T-cell (primary cell): ENCODE data around the gene DCLK2. TPM values are rescaled to one million over a fixed set of nuclear protein-coding genes. Genes with fewer than 3 reads are reported as not detected.

Experiments used
- ATAC-seq, 4 experiments: fragments of 200-7000 bp in 3 of 4; fragments of 150-1000 bp in 1 of 4; cut with Tn5 transposase; replicated peaks in 1 of 4; 1 replicate in 3 of 4; 2 replicates in 1 of 4; pipeline ENCODE4 v1.10.0; 2021; ENCODE audit warnings: moderate library complexity in 3 of 4, mild to moderate bottlenecking in 2 of 4, moderate number of reproducible peaks in 1 of 4
- CTCF ChIA-PET, 2 donors: fragments of 300-600 bp; sonication (Branson Sonifier 250); formaldehyde crosslinking; loops; one replicate each; lab custom pipeline; 2022; ENCODE audit warnings: antibody characterized with exemption in 2 of 2; lab: Charles Lee
- POLR2A ChIA-PET, 2 donors: fragments of 300-600 bp; sonication (Branson Sonifier 250); formaldehyde crosslinking; loops; one replicate each; lab custom pipeline; 2022; ENCODE audit warnings: antibody characterized with exemption in 2 of 2; lab: Charles Lee
- DNase-seq, 35 experiments: peaks; one replicate each; pipeline versions ENCODE4 v3.0.0 to v3.0.0-alpha.2; 2013 to 2023
- H3K27ac ChIP-seq: one replicate; pipeline ENCODE4 v1.5.1; 2013; ENCODE audit warnings: low read length
- H3K27me3 ChIP-seq, 2 experiments: replicated peaks in 1 of 2; 1 replicate in 1 of 2; 2 replicates in 1 of 2; pipeline versions ENCODE4 v1.6.1 to v1.7.0; 2013; ENCODE audit warnings: low read length in 1 of 2, mixed read lengths in 1 of 2; ENCODE audit not compliant: control insufficient read depth in 2 of 2, insufficient read depth in 2 of 2; ENCODE audit errors: extremely low read depth in 1 of 2
- H3K36me3 ChIP-seq, 2 donors: 1 replicate in 1 of 2; 2 replicates in 1 of 2; pipeline versions ENCODE4 v1.6.1 to v1.7.0; 2013; ENCODE audit warnings: low read length in 1 of 2; ENCODE audit not compliant: control insufficient read depth in 2 of 2, insufficient read depth in 1 of 2; ENCODE audit errors: extremely low read depth in 1 of 2
- H3K4me1 ChIP-seq, 2 experiments: 1 replicate in 1 of 2; 2 replicates in 1 of 2; pipeline versions ENCODE4 v1.6.1 to v1.7.0; 2013; ENCODE audit warnings: low read length in 2 of 2, mixed read lengths in 1 of 2; ENCODE audit not compliant: insufficient read depth in 2 of 2, control insufficient read depth in 1 of 2; ENCODE audit errors: extremely low read depth in 1 of 2
- H3K4me3 ChIP-seq, 2 donors: 1 replicate in 1 of 2; 2 replicates in 1 of 2; pipeline versions ENCODE4 v1.5.1 to v1.7.0; 2013; ENCODE audit warnings: mild to moderate bottlenecking in 2 of 2, low read length in 1 of 2, moderate library complexity in 1 of 2; ENCODE audit not compliant: control insufficient read depth in 1 of 2; ENCODE audit errors: extremely low read depth in 1 of 2
- H3K9me3 ChIP-seq: 2 replicates; pipeline ENCODE4 v1.7.0; 2013
- H3K27ac Mint-ChIP-seq, 2 donors: one replicate each; pipeline ENCODE4 v1.8.0; 2020 to 2021; ENCODE audit warnings: mild to moderate bottlenecking in 2 of 2, mixed read lengths in 2 of 2
- H3K27me3 Mint-ChIP-seq, 2 donors: one replicate each; pipeline ENCODE4 v1.8.0; 2021 to 2022; ENCODE audit warnings: mixed read lengths in 2 of 2
- H3K36me3 Mint-ChIP-seq: one replicate; pipeline ENCODE4 v1.8.0; 2021; ENCODE audit warnings: mixed read lengths
- H3K4me1 Mint-ChIP-seq, 3 donors: one replicate each; pipeline ENCODE4 v1.8.0; 2020 to 2022; ENCODE audit warnings: mixed read lengths in 3 of 3, mild to moderate bottlenecking in 1 of 3
- H3K4me3 Mint-ChIP-seq, 3 donors: one replicate each; pipeline ENCODE4 v1.8.0; 2020 to 2022; ENCODE audit warnings: mild to moderate bottlenecking in 3 of 3, mixed read lengths in 3 of 3, moderate library complexity in 3 of 3
- H3K9me3 Mint-ChIP-seq, 3 donors: one replicate each; pipeline ENCODE4 v1.8.0; 2020 to 2022; ENCODE audit warnings: mixed read lengths in 3 of 3
- WGBS: methylation state at CpG from one replicate; pipeline ENCODE4 v1.1.5; 2013; ENCODE audit warnings: missing lambda C conversion rate; ENCODE audit not compliant: insufficient coverage; 5-methylcytosine and 5-hydroxymethylcytosine counted together
- total RNA-seq, 35 experiments: library from RNA in 6 of 35; stranded (reverse) in 6 of 35; fragments of 120-200 nt in 1 of 35; gene quantifications; one replicate each; pipeline versions ENCODE4 v1.2.1 to v1.2.4 and lab custom pipeline; 2013 to 2026

DCLK2 gene
- total RNA-seq, 5 donors from 2014 or later (not counting 1 experiment from before 2014, with no cell fraction given) = 0.10 to 0.35 (median 0.15) TPM; not detected in 2

DNA sequence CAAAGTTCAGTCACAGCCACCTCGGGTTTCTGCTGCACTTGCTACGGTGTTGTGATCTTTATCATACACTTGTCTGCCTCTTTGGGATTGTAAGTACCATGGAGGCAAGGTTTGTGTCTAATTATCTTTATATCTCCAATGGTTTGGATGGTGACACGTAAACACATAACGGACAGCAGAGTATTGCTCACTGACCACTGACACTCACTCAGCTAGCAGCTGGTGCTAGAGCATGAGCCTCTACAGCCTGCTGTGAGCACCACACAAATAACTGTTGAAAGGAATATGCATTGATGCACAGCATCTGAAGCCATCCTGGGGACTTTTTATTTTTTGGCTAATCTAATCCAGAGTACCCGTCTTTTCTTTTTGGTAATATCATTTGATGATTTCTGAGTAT lies 156.0 kb downstream of the DCLK2 start:
- no peak overlapping the region for H3K4me3 Mint-ChIP-seq
- no peaks in the 10 kb centered on the region for H3K4me1 Mint-ChIP-seq
- ATAC-seq (no peak), DNase-seq (no peak)
- peaks cover 0 to 4% of the 10 kb centered on the region in 2 experiments for H3K27me3 ChIP-seq
- H3K27me3 Mint-ChIP-seq = peaks cover 17 to 25% of the 10 kb centered on the region in 2 donors
- H3K4me3 ChIP-seq = no peak overlapping the region
- H3K9me3 Mint-ChIP-seq = no peaks in the 10 kb centered on the region
- ChIA-PET POLR2A (no interaction called here), CTCF (no interaction called here)
- H3K4me1 ChIP-seq = no peaks in the 10 kb centered on the region
- H3K9me3 ChIP-seq = no peaks in the 10 kb centered on the region
- no peak overlapping the region for H3K27ac Mint-ChIP-seq
- H3K27ac ChIP-seq = no peak overlapping the region
- H3K36me3 ChIP-seq = no peaks in the 10 kb centered on the region
- WGBS = no CpG with 5 or more reads among the region's 5 CpGs
- H3K36me3 Mint-ChIP-seq = no peaks in the 10 kb centered on the region

- WGBS = no CpG with 5 or more reads among the region's 5 CpGs
- DNase-seq (no peak), ATAC-seq (no peak)
- CTCF ChIA-PET = no interaction called here
- H3K27me3 ChIP-seq = peaks cover 0 to 4% of the 10 kb centered on the region in 2 experiments
- no peaks in the 10 kb centered on the region for H3K36me3 Mint-ChIP-seq
- H3K27ac Mint-ChIP-seq = no peak overlapping the region
- H3K9me3 Mint-ChIP-seq = no peaks in the 10 kb centered on the region
- H3K4me1 Mint-ChIP-seq = no peaks in the 10 kb centered on the region
- H3K4me1 ChIP-seq = no peaks in the 10 kb centered on the region
- H3K4me3 ChIP-seq = no peak overlapping the region
- no peak overlapping the region for H3K27ac ChIP-seq
- POLR2A ChIA-PET = no interaction called here
- no peaks in the 10 kb centered on the region for H3K9me3 ChIP-seq
- H3K36me3 ChIP-seq = no peaks in the 10 kb centered on the region
- no peak overlapping the region for H3K4me3 Mint-ChIP-seq
- H3K27me3 Mint-ChIP-seq = peaks cover 17 to 23% of the 10 kb centered on the region in 2 donors
These were observed 157.1 kb downstream of the DCLK2 start for GRCh38 chr4:150235317-150235716.

GRCh38 chr4:150235808-150236271 lies 157.6 kb downstream of the DCLK2 start:
- 67% methylated on average over 3 of the region's 6 CpGs for WGBS
- CTCF ChIA-PET = no interaction called here
- Mint-ChIP-seq H3K27ac (no peak overlapping the region), H3K36me3 (no peaks in the 10 kb centered on the region), H3K27me3 (peaks cover 17 to 23% of the 10 kb centered on the region in 2 donors), H3K9me3 (no peaks in the 10 kb centered on the region), H3K4me3 (no peak overlapping the region), H3K4me1 (no peaks in the 10 kb centered on the region)
- Histone ChIP-seq H3K27ac (no peak overlapping the region), H3K4me3 (no peak overlapping the region), H3K36me3 (no peaks in the 10 kb centered on the region), H3K9me3 (no peaks in the 10 kb centered on the region), H3K27me3 (peaks cover 0 to 4% of the 10 kb centered on the region in 2 experiments), H3K4me1 (no peaks in the 10 kb centered on the region)
- DNase-seq = no peak
- ATAC-seq = no peak
- POLR2A ChIA-PET = no interaction called here

GRCh38 chr4:150236626-150237025 lies 158.4 kb downstream of the DCLK2 start:
- H3K36me3 Mint-ChIP-seq = no peaks in the 10 kb centered on the region
- POLR2A ChIA-PET = no interaction called here
- no peak overlapping the region for H3K27ac Mint-ChIP-seq

DNA sequence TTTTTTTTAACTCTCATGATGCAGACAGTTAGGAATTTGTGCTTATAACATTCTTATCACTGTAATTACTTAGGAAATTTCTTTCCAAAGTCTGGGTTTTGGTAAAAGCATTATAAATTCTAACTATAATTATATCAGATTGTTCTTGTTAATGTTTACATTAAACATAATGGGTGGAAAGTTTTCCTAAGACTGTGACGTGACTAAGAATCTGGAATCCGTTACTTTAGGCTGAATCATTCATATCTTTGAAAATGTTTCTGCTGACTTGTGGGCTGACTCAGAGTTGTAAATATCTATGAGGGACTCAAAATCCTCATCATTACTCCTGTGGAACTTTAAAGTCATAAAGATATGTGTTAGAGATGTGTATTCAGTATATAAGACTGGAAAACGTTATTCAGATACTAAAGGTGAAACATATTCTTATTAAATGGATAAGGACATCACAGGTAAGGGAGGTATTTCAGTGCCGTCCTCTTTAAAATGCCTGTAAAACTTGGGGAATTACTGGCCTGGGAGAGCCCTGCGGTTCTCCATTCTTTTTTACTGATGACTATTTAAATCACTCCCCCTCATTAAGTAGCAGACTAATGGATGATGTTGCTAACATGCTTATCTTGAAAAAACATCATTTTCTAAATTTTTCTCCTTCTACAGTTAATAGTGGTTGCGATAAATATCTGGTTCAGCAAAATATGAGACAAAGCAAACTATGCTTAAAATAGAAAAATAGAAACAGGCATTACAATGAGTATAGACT lies 159.0 kb downstream of the DCLK2 start:
- Histone ChIP-seq H3K4me3 (no peak overlapping the region), H3K27me3 (peaks cover 0 to 4% of the 10 kb centered on the region in 2 experiments), H3K27ac (no peak overlapping the region), H3K4me1 (no peaks in the 10 kb centered on the region), H3K36me3 (no peaks in the 10 kb centered on the region), H3K9me3 (no peaks in the 10 kb centered on the region)
- Mint-ChIP-seq H3K27me3 (peaks cover 15 to 17% of the 10 kb centered on the region in 2 donors), H3K4me1 (no peaks in the 10 kb centered on the region), H3K36me3 (no peaks in the 10 kb centered on the region), H3K9me3 (no peaks in the 10 kb centered on the region), H3K27ac (no peak overlapping the region), H3K4me3 (no peak overlapping the region)
- 80% methylated on average over 1 of the region's 6 CpGs for WGBS
- ChIA-PET POLR2A (no interaction called here), CTCF (no interaction called here)
- no peak for ATAC-seq
- no peak for DNase-seq

More at GRCh38 chr4:150236626-150237025, 158.4 kb downstream of the DCLK2 start:
- no peak overlapping the region for H3K4me3 ChIP-seq
- DNase-seq (no peak), ATAC-seq (no peak)
- no peaks in the 10 kb centered on the region for H3K36me3 ChIP-seq
- Mint-ChIP-seq H3K9me3 (no peaks in the 10 kb centered on the region), H3K4me1 (no peaks in the 10 kb centered on the region), H3K27me3 (peaks cover 17 to 18% of the 10 kb centered on the region in 2 donors), H3K4me3 (no peak overlapping the region)
- H3K27me3 ChIP-seq = peaks cover 0 to 4% of the 10 kb centered on the region in 2 experiments
- H3K9me3 ChIP-seq = no peaks in the 10 kb centered on the region
- CTCF ChIA-PET = no interaction called here
- H3K27ac ChIP-seq = no peak overlapping the region
- no peaks in the 10 kb centered on the region for H3K4me1 ChIP-seq

- WGBS = no CpG with 5 or more reads among the region's 1 CpG
- Mint-ChIP-seq H3K4me3 (no peak overlapping the region), H3K4me1 (no peaks in the 10 kb centered on the region), H3K9me3 (no peaks in the 10 kb centered on the region), H3K27ac (no peak overlapping the region), H3K27me3 (peaks cover 9 to 15% of the 10 kb centered on the region in 2 donors), H3K36me3 (no peaks in the 10 kb centered on the region)
- no peak overlapping the region for H3K4me3 ChIP-seq
- H3K36me3 ChIP-seq = no peaks in the 10 kb centered on the region
- ChIA-PET CTCF (no interaction called here), POLR2A (no interaction called here)
- H3K27ac ChIP-seq = no peak overlapping the region
- H3K27me3 ChIP-seq = peaks cover 0 to 4% of the 10 kb centered on the region in 2 experiments
- ATAC-seq (no peak), DNase-seq (no peak)
- H3K9me3 ChIP-seq = no peaks in the 10 kb centered on the region
- no peaks in the 10 kb centered on the region for H3K4me1 ChIP-seq
These were observed 160.3 kb downstream of the DCLK2 start for GRCh38 chr4:150238591-150238990.
